ENCODE data around the gene ECE2. TPM values are rescaled to one million over a fixed set of nuclear protein-coding genes. Genes with fewer than 3 reads are reported as not detected.

ECE2 gene
- total RNA-seq, 2 donors from 2014 or later = not detected

DNA sequence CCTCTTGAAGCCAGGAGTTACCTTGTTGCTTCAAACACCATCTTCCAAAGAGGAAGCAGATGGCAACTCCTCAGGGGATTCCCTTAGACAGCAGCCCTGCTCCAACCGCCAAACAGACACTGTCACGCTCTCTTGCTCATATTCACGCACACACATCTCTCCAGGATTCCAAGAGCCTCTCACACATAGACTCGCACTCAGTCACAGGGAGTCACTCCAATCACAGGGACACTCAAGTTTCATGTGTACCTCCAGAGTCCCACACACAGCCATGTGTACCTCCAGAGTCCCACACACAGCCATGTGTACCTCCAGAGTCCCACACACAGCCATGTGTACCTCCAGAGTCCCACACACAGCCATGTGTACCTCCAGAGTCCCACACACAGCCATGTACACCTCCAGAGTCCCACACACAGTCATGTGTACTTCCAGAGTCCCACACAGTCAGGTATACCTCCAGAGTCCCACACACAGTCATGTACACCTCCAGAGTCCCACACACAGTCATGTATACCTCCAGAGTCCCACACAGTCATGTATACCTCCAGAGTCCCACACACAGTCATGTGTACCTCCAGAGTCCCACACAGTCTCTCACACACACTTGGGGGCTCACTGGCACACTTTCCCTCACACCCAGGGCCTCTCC is 40.3 kb upstream of the ECE2 start:
- no peaks in the 10 kb centered on the region for H3K9me3 ChIP-seq (ENCODE audit: control insufficient read depth, low read length, poor library complexity, severe bottlenecking)
- Mint-ChIP-seq H3K27me3 (peaks cover 25% of the 10 kb centered on the region), H3K27ac (no peak overlapping the region), H3K4me3 (no peak overlapping the region), H3K36me3 (ENCODE audit: low read depth) (peaks cover 5% of the 10 kb centered on the region), H3K4me1 (peaks cover 12% of the 10 kb centered on the region)
- no peak for ATAC-seq
- DNase-seq = no peak

DNA sequence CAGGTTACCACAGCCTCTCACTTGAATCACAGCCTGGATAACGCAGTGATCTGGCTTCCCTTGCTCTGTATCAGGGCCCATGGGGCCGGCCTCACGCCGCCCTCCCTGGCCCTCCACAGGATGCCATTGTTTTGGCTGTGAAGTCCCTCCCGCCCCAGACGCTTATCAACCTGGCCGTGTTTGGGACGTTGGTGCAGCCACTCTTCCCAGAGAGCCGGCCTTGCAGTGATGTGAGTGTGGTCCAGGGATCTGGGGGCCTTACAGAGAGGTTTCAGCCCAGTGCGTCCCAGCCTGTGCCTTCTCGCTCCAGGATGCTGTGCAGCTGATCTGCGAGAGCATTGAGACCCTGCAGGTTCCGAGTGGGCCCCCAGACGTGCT is 39.8 kb upstream of the ECE2 start:
- peaks cover 5% of the 10 kb centered on the region for H3K36me3 Mint-ChIP-seq (ENCODE audit: low read depth)
- H3K4me3 Mint-ChIP-seq = no peak overlapping the region

DNA sequence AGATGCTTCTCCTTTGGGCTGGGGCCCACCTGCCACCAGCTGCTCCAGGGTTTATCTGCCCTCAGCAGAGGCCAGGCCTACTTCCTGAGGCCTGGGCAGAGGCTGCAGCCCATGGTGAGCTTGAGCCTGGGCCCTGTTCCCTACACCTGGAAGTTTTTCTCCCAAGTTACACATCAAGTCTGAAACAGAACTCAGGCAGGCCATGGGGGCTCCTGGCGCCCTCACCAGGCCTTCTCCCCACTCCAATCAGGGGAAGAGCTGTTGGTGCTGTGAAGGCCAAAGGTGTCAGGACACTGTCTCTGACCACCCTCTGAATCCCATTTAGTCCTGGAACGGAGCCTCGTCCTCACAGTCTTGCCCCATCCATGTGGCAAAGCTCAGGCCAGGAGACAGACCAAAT is 39.2 kb upstream of the ECE2 start:
- Mint-ChIP-seq H3K27me3 (peaks cover 16% of the 10 kb centered on the region), H3K27ac (no peak overlapping the region), H3K4me1 (peaks cover 3% of the 10 kb centered on the region), H3K4me3 (no peak overlapping the region), H3K36me3 (ENCODE audit: low read depth) (peaks cover 2% of the 10 kb centered on the region)
- H3K9me3 ChIP-seq (ENCODE audit: control insufficient read depth, low read length, poor library complexity, severe bottlenecking) = no peaks in the 10 kb centered on the region
- ATAC-seq (no peak), DNase-seq (no peak)

More for the DNA sequence above, 39.8 kb upstream of the ECE2 start:
- no peaks in the 10 kb centered on the region for H3K9me3 ChIP-seq (ENCODE audit: control insufficient read depth, low read length, poor library complexity, severe bottlenecking)
- Mint-ChIP-seq H3K27me3 (peaks cover 22% of the 10 kb centered on the region), H3K4me1 (peaks cover 9% of the 10 kb centered on the region), H3K27ac (no peak overlapping the region)
- DNase-seq (no peak), ATAC-seq (no peak)

DNA sequence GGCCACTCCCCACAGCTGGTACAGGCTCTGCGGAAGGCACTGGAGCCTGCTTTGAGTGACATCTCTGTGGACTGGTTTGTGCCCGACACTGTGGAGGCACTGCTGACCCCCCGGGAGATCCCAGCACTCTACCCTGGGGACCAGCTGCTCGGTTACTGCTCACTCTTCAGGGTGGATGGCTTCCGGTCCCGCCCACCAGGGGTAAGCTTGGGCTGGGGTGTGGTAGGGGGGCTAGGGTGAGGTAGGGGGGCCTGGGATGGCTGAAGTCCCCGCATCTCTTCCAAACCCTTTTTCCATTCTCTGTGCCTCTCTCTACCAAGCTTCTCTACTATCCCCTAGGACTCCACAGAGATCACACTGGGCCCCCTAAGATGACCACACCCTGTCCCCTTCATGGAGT is 38.6 kb upstream of the ECE2 start:
- ATAC-seq = no peak
- H3K27me3 Mint-ChIP-seq = peaks cover 11% of the 10 kb centered on the region
- H3K27ac Mint-ChIP-seq = no peak overlapping the region
- peaks cover 2% of the 10 kb centered on the region for H3K4me1 Mint-ChIP-seq
- H3K36me3 Mint-ChIP-seq (ENCODE audit: low read depth) = peaks cover under 1% of the 10 kb centered on the region
- H3K4me3 Mint-ChIP-seq = no peak overlapping the region
- no peaks in the 10 kb centered on the region for H3K9me3 ChIP-seq (ENCODE audit: control insufficient read depth, low read length, poor library complexity, severe bottlenecking)
- DNase-seq = no peak

DNA sequence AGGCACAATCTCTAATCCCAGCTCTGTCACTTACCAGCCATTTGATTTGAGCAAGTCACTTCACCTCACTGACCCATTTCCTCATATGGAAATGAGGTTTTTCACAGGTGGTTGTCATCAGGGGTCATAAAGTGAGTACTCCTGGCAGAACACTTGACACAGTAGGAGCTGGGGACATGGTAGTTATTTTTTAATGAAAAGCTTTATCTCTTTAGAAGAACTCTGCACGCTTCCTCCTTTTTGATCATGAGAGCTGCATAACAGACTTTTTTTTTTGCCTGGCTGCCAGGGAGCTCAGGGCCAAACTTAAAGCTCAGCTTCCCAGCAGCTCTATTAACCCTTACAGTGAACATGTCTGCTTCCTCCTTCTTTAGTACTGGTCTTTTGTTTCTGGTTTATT is 38.0 kb upstream of the ECE2 start:
- Mint-ChIP-seq H3K36me3 (ENCODE audit: low read depth) (peaks cover under 1% of the 10 kb centered on the region), H3K27me3 (peaks cover 5% of the 10 kb centered on the region), H3K4me1 (peaks cover 2% of the 10 kb centered on the region), H3K4me3 (no peak overlapping the region), H3K27ac (no peak overlapping the region)
- no peak for ATAC-seq
- no peak for DNase-seq
- H3K9me3 ChIP-seq (ENCODE audit: control insufficient read depth, low read length, poor library complexity, severe bottlenecking) = no peaks in the 10 kb centered on the region

DNA sequence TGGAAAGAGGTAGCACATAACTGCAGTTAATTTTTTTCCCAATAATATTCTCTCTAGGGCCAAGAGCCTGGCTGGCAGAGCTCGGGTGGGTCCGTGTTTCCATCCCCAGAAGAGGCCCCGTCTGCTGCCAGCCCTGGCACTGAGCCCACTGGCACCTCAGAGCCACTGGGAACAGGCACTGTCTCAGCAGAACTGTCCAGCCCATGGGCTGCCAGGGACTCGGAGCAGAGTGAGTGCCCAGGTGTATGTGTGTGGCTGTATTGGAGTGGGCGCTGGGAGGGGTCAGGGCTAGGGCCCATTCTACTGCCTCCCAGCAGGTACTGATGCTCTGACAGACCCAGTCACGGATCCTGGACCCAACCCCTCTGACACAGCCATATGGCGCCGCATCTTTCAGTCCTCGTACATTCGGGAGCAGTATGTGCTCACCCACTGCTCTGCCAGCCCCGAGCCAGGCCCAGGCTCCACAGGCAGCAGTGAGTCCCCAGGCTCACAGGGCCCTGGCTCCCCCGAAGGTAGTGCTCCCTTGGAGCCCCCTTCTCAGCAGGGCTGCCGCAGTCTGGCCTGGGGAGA is 37.5 kb upstream of the ECE2 start:
- Mint-ChIP-seq H3K27ac (no peak overlapping the region), H3K27me3 (peaks cover 4% of the 10 kb centered on the region), H3K4me3 (no peak overlapping the region), H3K4me1 (peaks cover 2% of the 10 kb centered on the region), H3K36me3 (ENCODE audit: low read depth) (peaks cover 2% of the 10 kb centered on the region)
- H3K9me3 ChIP-seq (ENCODE audit: control insufficient read depth, low read length, poor library complexity, severe bottlenecking) = no peaks in the 10 kb centered on the region
- DNase-seq = no peak
- no peak for ATAC-seq

DNA sequence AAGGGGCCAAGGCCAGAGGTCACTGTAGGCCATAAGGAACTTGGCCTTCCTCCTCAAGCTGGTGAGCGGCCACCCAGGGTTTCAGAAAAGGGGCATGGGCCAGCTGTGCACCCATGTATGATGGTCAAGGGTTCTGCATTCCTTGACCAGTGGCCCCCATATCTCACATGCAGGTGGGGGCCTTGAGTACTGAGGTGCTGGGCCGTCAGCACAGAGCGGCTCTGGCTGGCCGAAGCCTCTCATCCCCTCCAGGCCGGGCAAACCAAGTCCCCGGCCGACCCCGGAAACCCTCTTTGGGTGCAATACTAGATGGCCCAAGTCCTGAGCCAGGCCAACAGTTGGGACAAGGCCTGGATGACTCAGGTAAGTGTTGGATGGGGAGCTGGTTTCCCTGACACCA is 36.6 kb upstream of the ECE2 start:
- Mint-ChIP-seq H3K27ac (no peak overlapping the region), H3K27me3 (peaks cover 4% of the 10 kb centered on the region), H3K4me1 (peaks cover 2% of the 10 kb centered on the region), H3K4me3 (no peak overlapping the region), H3K36me3 (ENCODE audit: low read depth) (peaks cover 2% of the 10 kb centered on the region)
- no peak for DNase-seq
- no peak for ATAC-seq
- no peaks in the 10 kb centered on the region for H3K9me3 ChIP-seq (ENCODE audit: control insufficient read depth, low read length, poor library complexity, severe bottlenecking)

DNA sequence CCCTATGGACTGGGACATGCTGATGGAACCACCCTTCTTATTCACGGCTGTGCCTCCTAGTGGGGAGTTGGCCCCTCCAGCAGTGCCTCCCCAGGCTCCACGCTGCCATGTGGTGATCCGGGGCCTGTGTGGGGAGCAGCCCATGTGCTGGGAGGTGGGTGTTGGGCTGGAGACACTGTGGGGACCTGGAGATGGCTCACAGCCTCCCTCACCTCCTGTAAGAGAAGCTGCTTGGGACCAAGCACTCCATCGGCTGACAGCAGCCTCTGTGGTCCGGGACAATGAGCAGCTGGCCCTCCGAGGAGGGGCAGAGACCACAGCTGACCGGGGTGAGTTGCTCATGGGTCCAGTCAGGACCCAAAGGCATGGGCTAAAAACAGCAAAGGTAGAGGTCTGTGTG is 36.1 kb upstream of the ECE2 start:
- no peak overlapping the region for H3K27ac Mint-ChIP-seq
- peaks cover 3% of the 10 kb centered on the region for H3K4me1 Mint-ChIP-seq
- no peak overlapping the region for H3K4me3 Mint-ChIP-seq
- no peak for ATAC-seq
- H3K36me3 Mint-ChIP-seq (ENCODE audit: low read depth) = peaks cover 2% of the 10 kb centered on the region
- no peaks in the 10 kb centered on the region for H3K9me3 ChIP-seq (ENCODE audit: control insufficient read depth, low read length, poor library complexity, severe bottlenecking)
- no peak for DNase-seq
- peaks cover 4% of the 10 kb centered on the region for H3K27me3 Mint-ChIP-seq

DNA sequence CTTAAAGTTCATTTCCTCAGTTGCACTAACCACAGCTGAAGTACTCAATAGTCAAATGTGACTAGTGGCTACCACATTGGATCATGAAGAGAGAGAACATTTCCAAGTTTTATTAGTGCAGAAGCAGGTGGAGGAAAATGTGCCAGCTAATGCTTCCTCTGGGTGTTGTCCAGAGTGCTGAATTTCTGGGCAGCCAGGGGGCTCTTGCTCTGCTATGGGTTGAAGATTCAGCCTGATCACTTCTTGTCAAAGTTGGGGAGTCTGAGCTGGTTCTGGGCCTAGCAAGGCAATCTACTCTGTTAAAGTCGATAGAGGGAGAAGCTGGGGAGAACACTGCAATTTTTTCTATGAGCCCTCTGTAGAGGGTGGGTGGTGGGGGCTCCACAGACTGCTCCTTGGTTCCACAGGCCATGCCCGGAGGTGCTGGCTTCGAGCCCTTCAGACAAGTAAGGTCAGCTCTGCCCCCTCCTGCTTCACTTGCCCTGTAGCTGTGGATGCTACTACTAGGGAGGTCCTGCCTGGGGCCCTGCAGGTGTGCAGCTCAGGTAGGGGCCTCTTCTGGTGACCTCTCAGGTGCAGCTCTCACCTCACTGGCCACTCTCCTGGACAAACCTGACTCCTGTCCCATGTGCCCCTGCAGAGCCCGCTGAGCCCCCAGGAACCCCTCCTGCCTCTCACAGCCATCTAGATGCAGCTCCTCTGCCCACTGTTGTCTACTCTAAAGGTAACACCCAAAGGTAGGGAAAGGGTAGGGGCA is 35.3 kb upstream of the ECE2 start:
- Mint-ChIP-seq H3K4me3 (no peak overlapping the region), H3K27ac (no peak overlapping the region), H3K36me3 (ENCODE audit: low read depth) (peaks cover 8% of the 10 kb centered on the region), H3K27me3 (peaks cover 1% of the 10 kb centered on the region), H3K4me1 (peaks cover 7% of the 10 kb centered on the region)
- DNase-seq (no peak), ATAC-seq (no peak)
- no peaks in the 10 kb centered on the region for H3K9me3 ChIP-seq (ENCODE audit: control insufficient read depth, low read length, poor library complexity, severe bottlenecking)

DNA sequence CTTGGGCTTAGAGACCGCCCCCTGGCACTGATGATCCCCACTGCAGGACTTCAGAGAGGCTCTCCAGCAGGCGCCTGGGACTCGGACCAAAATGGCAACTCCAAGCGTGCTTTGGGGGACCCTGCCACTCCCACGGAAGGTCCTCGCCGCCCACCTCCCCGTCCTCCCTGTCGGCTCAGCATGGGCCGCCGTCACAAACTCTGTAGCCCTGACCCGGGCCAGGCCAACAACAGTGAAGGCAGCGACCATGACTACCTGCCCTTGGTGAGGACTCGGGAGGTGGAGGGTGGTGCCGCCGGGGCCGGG is 34.7 kb upstream of the ECE2 start:
- Mint-ChIP-seq H3K36me3 (ENCODE audit: low read depth) (peaks cover 11% of the 10 kb centered on the region), H3K4me3 (no peak overlapping the region), H3K27ac (no peak overlapping the region), H3K4me1 (peaks cover 12% of the 10 kb centered on the region), H3K27me3 (no peaks in the 10 kb centered on the region)
- H3K9me3 ChIP-seq (ENCODE audit: control insufficient read depth, low read length, poor library complexity, severe bottlenecking) = no peaks in the 10 kb centered on the region
- ATAC-seq = no peak
- DNase-seq = no peak

DNA sequence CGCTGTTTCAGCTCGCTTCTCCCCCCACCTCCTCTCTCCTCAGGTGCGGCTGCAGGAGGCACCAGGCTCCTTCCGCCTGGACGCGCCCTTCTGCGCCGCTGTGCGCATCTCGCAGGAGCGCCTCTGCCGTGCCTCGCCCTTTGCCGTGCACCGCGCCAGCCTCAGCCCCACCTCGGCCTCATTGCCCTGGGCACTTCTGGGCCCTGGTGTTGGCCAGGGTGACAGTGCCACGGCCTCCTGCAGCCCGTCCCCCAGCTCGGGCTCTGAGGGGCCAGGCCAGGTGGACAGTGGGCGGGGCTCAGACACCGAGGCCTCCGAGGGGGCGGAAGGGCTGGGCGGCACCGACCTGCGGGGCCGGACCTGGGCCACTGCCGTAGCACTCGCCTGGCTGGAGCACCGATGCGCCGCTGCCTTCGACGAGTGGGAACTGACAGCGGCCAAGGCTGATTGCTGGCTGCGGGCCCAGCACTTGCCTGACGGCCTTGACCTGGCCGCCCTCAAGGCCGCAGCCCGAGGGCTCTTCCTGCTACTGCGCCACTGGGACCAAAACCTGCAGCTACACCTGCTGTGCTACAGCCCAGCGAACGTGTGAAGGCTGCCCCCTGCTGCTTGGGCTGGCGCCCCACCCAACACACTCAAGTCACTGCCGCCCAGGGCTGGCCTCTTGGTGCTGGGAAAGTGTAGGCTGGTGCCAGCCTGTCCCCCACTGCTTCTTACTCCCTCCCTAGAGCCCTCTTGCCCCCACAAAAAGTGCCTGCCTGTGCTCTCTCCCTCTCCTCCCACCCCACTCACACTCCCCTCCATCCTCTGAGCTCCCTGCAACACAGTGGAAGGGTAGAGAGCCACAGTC is 34.1 kb upstream of the ECE2 start:
- H3K4me3 Mint-ChIP-seq = no peak overlapping the region
- H3K36me3 Mint-ChIP-seq (ENCODE audit: low read depth) = peaks cover 12% of the 10 kb centered on the region
- H3K27ac Mint-ChIP-seq = no peak overlapping the region
- ATAC-seq (peak; percentile 39), DNase-seq (no peak)
- H3K4me1 Mint-ChIP-seq = peaks cover 14% of the 10 kb centered on the region
- no peaks in the 10 kb centered on the region for H3K9me3 ChIP-seq (ENCODE audit: control insufficient read depth, low read length, poor library complexity, severe bottlenecking)
- no peaks in the 10 kb centered on the region for H3K27me3 Mint-ChIP-seq

DNA sequence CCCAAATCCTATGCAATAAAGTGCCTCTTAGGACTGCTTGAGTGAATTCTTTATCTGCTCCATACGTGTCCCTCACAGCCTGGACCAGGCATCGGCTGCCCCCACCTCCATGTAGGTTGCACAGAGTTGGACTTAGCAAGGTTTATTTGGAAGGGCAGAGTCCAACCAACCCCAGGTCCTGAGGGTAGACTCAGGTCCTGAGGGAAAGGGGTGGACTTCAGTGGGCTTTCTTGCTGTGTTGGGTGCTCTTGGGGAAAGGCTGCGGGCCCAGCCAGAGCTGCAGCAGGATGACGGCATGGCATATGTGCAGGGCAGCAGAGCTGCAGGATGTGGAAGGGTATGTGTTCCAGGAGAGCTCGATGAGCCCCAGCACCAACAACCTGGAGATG is 33.5 kb upstream of the ECE2 start:
- ATAC-seq (no peak), DNase-seq (no peak)
- Mint-ChIP-seq H3K27ac (no peak overlapping the region), H3K4me3 (no peak overlapping the region), H3K4me1 (peaks cover 14% of the 10 kb centered on the region), H3K36me3 (ENCODE audit: low read depth) (peaks cover 12% of the 10 kb centered on the region), H3K27me3 (no peaks in the 10 kb centered on the region)
- no peaks in the 10 kb centered on the region for H3K9me3 ChIP-seq (ENCODE audit: control insufficient read depth, low read length, poor library complexity, severe bottlenecking)

Data from T-helper 17 cell (primary cell).